Activated CD8-positive, alpha-beta memory T cell treated with anti-CD3 and anti-CD28 coated beads for 48 hours (primary cell): ENCODE data around the gene REM2.
"Not testable (repeated sequence)": the region's sequence is repeated elsewhere in the genome, so short reads cannot be mapped to it uniquely, and the experiment has no call there.

Experiments
- DNase-seq, 3 experiments: peaks; one replicate each; pipeline ENCODE4 v3.0.0-alpha.2; 2020; ENCODE audit warnings: low read depth in 2 of 3, low spot score in 2 of 3

The REM2 gene

GRCh38 chr14:22848351-22849164 lies 34.5 kb upstream of the REM2 start:
- DNase-seq, result no peak

- DNase-seq, result no peak
Observed at GRCh38 chr14:22849212-22849819, 33.7 kb upstream of the REM2 start.

- DNase-seq, result peak in 1 of 3 experiments; percentile 18
Observed at GRCh38 chr14:22850944-22851764, 31.9 kb upstream of the REM2 start.

GRCh38 chr14:22852178-22852577 lies 30.8 kb upstream of the REM2 start:
- DNase-seq, result not testable (repeated sequence)

GRCh38 chr14:22852599-22852939 lies 30.5 kb upstream of the REM2 start:
- DNase-seq, result no peak

GRCh38 chr14:22852940-22853767 lies 29.9 kb upstream of the REM2 start:
- DNase-seq, result peak; percentile 71 to 100 (median 100)

- not testable (repeated sequence) for DNase-seq
Observed at GRCh38 chr14:22854296-22854695, 28.7 kb upstream of the REM2 start.

- DNase-seq, result no peak
Observed at GRCh38 chr14:22854963-22855724, 27.9 kb upstream of the REM2 start.

GRCh38 chr14:22856428-22856827 lies 26.6 kb upstream of the REM2 start:
- no peak for DNase-seq

GRCh38 chr14:22860377-22860776 lies 22.6 kb upstream of the REM2 start:
- DNase-seq, result not testable (repeated sequence)

GRCh38 chr14:22861651-22862050 lies 21.4 kb upstream of the REM2 start:
- DNase-seq, result no peak

GRCh38 chr14:22864979-22865378 lies 18.0 kb upstream of the REM2 start:
- no peak for DNase-seq

GRCh38 chr14:22865424-22866405 lies 17.3 kb upstream of the REM2 start:
- no peak for DNase-seq

- no peak for DNase-seq
Observed at GRCh38 chr14:22866874-22867273, 16.1 kb upstream of the REM2 start.

GRCh38 chr14:22870811-22871223 lies 12.2 kb upstream of the REM2 start:
- DNase-seq, result no peak

GRCh38 chr14:22871224-22872032 lies 11.6 kb upstream of the REM2 start, which contains the start of gene LRP10:
TSS of gene LRP10 (plus strand) at chr14:22871740. CDS start at chr14:22872304, 564 bp downstream.
- DNase-seq, result peak; percentile 42 to 57 (median 54)

- DNase-seq, result peak; percentile 43 to 64 (median 55)
Observed at GRCh38 chr14:22872033-22872832, 10.8 kb upstream of the REM2 start.
